ENCODE data around the gene GPS2. TPM values are rescaled to one million over a fixed set of nuclear protein-coding genes. Genes with fewer than 3 reads are reported as not detected.

Gene GPS2
- total and polyA plus RNA-seq, 2 donors (not counting 3 experiments of a cell fraction or from before 2014, with no cell fraction given) = 51.6 to 132 TPM

GRCh38 chr17:7285679-7286078 is 29.5 kb downstream of the GPS2 start:
- dilution Hi-C loops (cut with MboI; ENCODE audit: extremely low pct_ligation_motif_present, low sequenced_read_pairs) (no loop called here), intact Hi-C loops (cut with micrococcal nuclease) (no loop called here)
- Histone ChIP-seq H3K27me3 (ENCODE audit: control insufficient read depth in 2 of 2, insufficient read depth in 2 of 2, low read length in 2 of 2) (peaks cover 8 to 20% of the 10 kb centered on the region in 2 experiments), H3K79me2 (ENCODE audit: control insufficient read depth, insufficient read depth, low read length) (no peaks in the 10 kb centered on the region), H2AFZ (ENCODE audit: low read depth, low read length) (no peak overlapping the region), H3K9me1 (replicated peaks; ENCODE audit: control insufficient read depth, extremely low read depth, insufficient read depth, low read length) (no peaks in the 10 kb centered on the region), H3K36me3 (ENCODE audit: control insufficient read depth in 2 of 2, extremely low read depth in 1 of 2, insufficient read depth in 2 of 2, low read length in 2 of 2) (no peaks in the 10 kb centered on the region), H3K4me3 (replicated peaks in 1 of 3; ENCODE audit: insufficient read depth in 1 of 3, low read depth in 1 of 3, low read length in 3 of 3) (no peak overlapping the region), H3K4me2 (ENCODE audit: insufficient read depth, low read length) (no peak overlapping the region), H3K27ac (ENCODE audit: insufficient read depth, low read depth, low read length) (no peak overlapping the region), H3K9ac (replicated peaks; ENCODE audit: extremely low read depth, insufficient read depth, low read length) (no peak overlapping the region), H3K9me3 (replicated peaks; ENCODE audit: control insufficient read depth, insufficient read depth, low read length) (no peaks in the 10 kb centered on the region), H3K4me1 (ENCODE audit: control insufficient read depth, extremely low read depth, insufficient read depth, low read length) (peaks cover 9% of the 10 kb centered on the region), H4K20me1 (replicated peaks; ENCODE audit: control insufficient read depth, extremely low read depth, insufficient read depth, low read length) (no peaks in the 10 kb centered on the region)
- no peak for TF ChIP-seq POLR2A (IDR thresholded peaks at IDR 0.05; ENCODE audit: low read depth, low read length)
- no peak for TF ChIP-seq MYC (IDR thresholded peaks at IDR 0.05; ENCODE audit: low read depth, low read length)
- no peak for TF ChIP-seq CTCF (IDR thresholded peaks at IDR 0.05; ENCODE audit: extremely low read depth in 1 of 2, insufficient read depth in 1 of 2, low read depth in 1 of 2, low read length in 2 of 2)
- no peak for TF ChIP-seq JUN (IDR thresholded peaks at IDR 0.05; ENCODE audit: borderline replicate concordance, insufficient read depth, insufficient read length, low read depth)
- no peak for TF ChIP-seq MAX (IDR thresholded peaks at IDR 0.05; ENCODE audit: insufficient read depth, insufficient read length)
- TF ChIP-seq POLR2AphosphoS5 (IDR thresholded peaks at IDR 0.05; ENCODE audit: insufficient read depth, low read depth, low read length) = no peak
- no peak for TF ChIP-seq EZH2 (IDR thresholded peaks at IDR 0.05; ENCODE audit: borderline replicate concordance, low read depth, low read length, severe bottlenecking)
- TF ChIP-seq FOS (IDR thresholded peaks at IDR 0.05; ENCODE audit: borderline replicate concordance, insufficient read depth, low read length) = no peak
- TF ChIP-seq GATA2 (IDR thresholded peaks at IDR 0.05; ENCODE audit: insufficient read depth, insufficient read length, low read depth, low read length) = no peak
- FAIRE-seq (no peak), DNase-seq (ENCODE audit: low read depth, low spot score) (no peak)
- ChIA-PET CTCF (interaction anchor here (1.2 to 10.2 kb wide), 3 partner anchors 11 to 65 kb away, joined by 4 to 170 read pairs (median 5); no protein-coding TSS in a partner anchor), POLR2A (no interaction called here)
- BruUV-seq (replicated peaks) = no TSS peak

All from endothelial cell of umbilical vein (primary cell).